ENCODE data around the gene RTL9.

RTL9 gene

GRCh38 chrX:110358548-110358947, at the start of gene RTL9:
RTL9 (plus strand) TSS chrX:110358848; CDS start chrX:110450618, 91,770 bp downstream.
- DNase-seq (ENCODE audit: low spot score) = no peak
- H3K27me3 Mint-ChIP-seq (ENCODE audit: low read depth) = no peaks in the 10 kb centered on the region
- no peaks in the 10 kb centered on the region for H3K36me3 Mint-ChIP-seq (ENCODE audit: low read depth)
- H3K27ac Mint-ChIP-seq = no peak within 1 kb of the TSS
- no peak within 1 kb of the TSS for H3K4me3 Mint-ChIP-seq
- H3K9me3 Mint-ChIP-seq = no peaks in the 10 kb centered on the region
- no peaks in the 10 kb centered on the region for H3K4me1 Mint-ChIP-seq (ENCODE audit: low read depth)

GRCh38 chrX:110310000-110310790, 48.5 kb upstream of the RTL9 start:
- H3K4me1 Mint-ChIP-seq (ENCODE audit: low read depth) = peaks cover 26% of the 10 kb centered on the region
- no peak for DNase-seq (ENCODE audit: low spot score)
- no peaks in the 10 kb centered on the region for H3K9me3 Mint-ChIP-seq
- H3K27me3 Mint-ChIP-seq (ENCODE audit: low read depth) = no peaks in the 10 kb centered on the region
- H3K4me3 Mint-ChIP-seq = no peak overlapping the region
- peaks cover 2% of the 10 kb centered on the region for H3K36me3 Mint-ChIP-seq (ENCODE audit: low read depth)
- no peak overlapping the region for H3K27ac Mint-ChIP-seq

- Mint-ChIP-seq H3K4me1 (ENCODE audit: low read depth) (peaks cover 27% of the 10 kb centered on the region), H3K27me3 (ENCODE audit: low read depth) (no peaks in the 10 kb centered on the region), H3K27ac (no peak overlapping the region), H3K4me3 (peak overlapping the region; percentile 56), H3K9me3 (no peaks in the 10 kb centered on the region), H3K36me3 (ENCODE audit: low read depth) (peaks cover 2% of the 10 kb centered on the region)
- DNase-seq (ENCODE audit: low spot score) = peak; percentile 37
These were observed 47.8 kb upstream of the RTL9 start for GRCh38 chrX:110310896-110311295.

- Mint-ChIP-seq H3K4me1 (ENCODE audit: low read depth) (peaks cover 28% of the 10 kb centered on the region), H3K27me3 (ENCODE audit: low read depth) (no peaks in the 10 kb centered on the region), H3K36me3 (ENCODE audit: low read depth) (peaks cover 2% of the 10 kb centered on the region), H3K4me3 (peak overlapping the region; percentile 56), H3K27ac (no peak overlapping the region), H3K9me3 (no peaks in the 10 kb centered on the region)
- no peak for DNase-seq (ENCODE audit: low spot score)
These were observed 47.0 kb upstream of the RTL9 start for GRCh38 chrX:110311437-110312230.

GRCh38 chrX:110315551-110315950, 43.1 kb upstream of the RTL9 start:
- H3K4me1 Mint-ChIP-seq (ENCODE audit: low read depth) = peaks cover 25% of the 10 kb centered on the region
- no peak overlapping the region for H3K27ac Mint-ChIP-seq
- no peaks in the 10 kb centered on the region for H3K9me3 Mint-ChIP-seq
- peaks cover 3% of the 10 kb centered on the region for H3K27me3 Mint-ChIP-seq (ENCODE audit: low read depth)
- no peaks in the 10 kb centered on the region for H3K36me3 Mint-ChIP-seq (ENCODE audit: low read depth)
- peak overlapping the region; percentile 88 for H3K4me3 Mint-ChIP-seq
- DNase-seq (ENCODE audit: low spot score) = no peak

- H3K4me1 Mint-ChIP-seq (ENCODE audit: low read depth) = peaks cover 17% of the 10 kb centered on the region
- peak overlapping the region; percentile 88 for H3K4me3 Mint-ChIP-seq
- no peak for DNase-seq (ENCODE audit: low spot score)
- peak overlapping the region; percentile 85 for H3K27ac Mint-ChIP-seq
- no peaks in the 10 kb centered on the region for H3K9me3 Mint-ChIP-seq
- H3K27me3 Mint-ChIP-seq (ENCODE audit: low read depth) = peaks cover 3% of the 10 kb centered on the region
- H3K36me3 Mint-ChIP-seq (ENCODE audit: low read depth) = no peaks in the 10 kb centered on the region
These were observed 42.1 kb upstream of the RTL9 start for GRCh38 chrX:110316351-110317060.

GRCh38 chrX:110317061-110317819, 41.4 kb upstream of the RTL9 start:
- Mint-ChIP-seq H3K27ac (peak overlapping the region; percentile 85), H3K36me3 (ENCODE audit: low read depth) (no peaks in the 10 kb centered on the region), H3K27me3 (ENCODE audit: low read depth) (peaks cover 3% of the 10 kb centered on the region), H3K4me3 (peak overlapping the region; percentile 88), H3K4me1 (ENCODE audit: low read depth) (peaks cover 11% of the 10 kb centered on the region), H3K9me3 (no peaks in the 10 kb centered on the region)
- DNase-seq (ENCODE audit: low spot score) = peak; percentile 30

- no peaks in the 10 kb centered on the region for H3K9me3 Mint-ChIP-seq
- no peaks in the 10 kb centered on the region for H3K36me3 Mint-ChIP-seq (ENCODE audit: low read depth)
- H3K4me1 Mint-ChIP-seq (ENCODE audit: low read depth) = peaks cover 9% of the 10 kb centered on the region
- peak; percentile 78 for DNase-seq (ENCODE audit: low spot score)
- H3K27ac Mint-ChIP-seq = peak within 1 kb of the TSS; percentile 89
- peaks cover 3% of the 10 kb centered on the region for H3K27me3 Mint-ChIP-seq (ENCODE audit: low read depth)
- H3K4me3 Mint-ChIP-seq = peak within 1 kb of the TSS; percentile 88
These were observed 40.6 kb upstream of the RTL9 start, which contains the start of gene AMMECR1 for GRCh38 chrX:110317820-110318663. AMMECR1 (minus strand) TSS chrX:110318085; CDS start chrX:110318071, 14 bp downstream.

- Mint-ChIP-seq H3K4me1 (ENCODE audit: low read depth) (peaks cover 9% of the 10 kb centered on the region), H3K36me3 (ENCODE audit: low read depth) (no peaks in the 10 kb centered on the region), H3K4me3 (peak overlapping the region; percentile 88), H3K9me3 (no peaks in the 10 kb centered on the region), H3K27ac (peak overlapping the region; percentile 89), H3K27me3 (ENCODE audit: low read depth) (peaks cover 9% of the 10 kb centered on the region)
- DNase-seq (ENCODE audit: low spot score) = no peak
These were observed 40.0 kb upstream of the RTL9 start for GRCh38 chrX:110318664-110318968.

- no peak for DNase-seq (ENCODE audit: low spot score)
- Mint-ChIP-seq H3K36me3 (ENCODE audit: low read depth) (no peaks in the 10 kb centered on the region), H3K4me3 (no peak overlapping the region), H3K4me1 (ENCODE audit: low read depth) (peaks cover 6% of the 10 kb centered on the region), H3K9me3 (peaks cover 3% of the 10 kb centered on the region), H3K27ac (no peak overlapping the region), H3K27me3 (ENCODE audit: low read depth) (peaks cover 12% of the 10 kb centered on the region)
These were observed 38.2 kb upstream of the RTL9 start for GRCh38 chrX:110320381-110320987.

- Mint-ChIP-seq H3K4me1 (ENCODE audit: low read depth) (peaks cover 5% of the 10 kb centered on the region), H3K27me3 (ENCODE audit: low read depth) (peaks cover 12% of the 10 kb centered on the region), H3K27ac (no peak overlapping the region), H3K9me3 (peaks cover 5% of the 10 kb centered on the region), H3K36me3 (ENCODE audit: low read depth) (no peaks in the 10 kb centered on the region), H3K4me3 (no peak overlapping the region)
- no peak for DNase-seq (ENCODE audit: low spot score)
These were observed 37.6 kb upstream of the RTL9 start for GRCh38 chrX:110321081-110321480.

- Mint-ChIP-seq H3K4me3 (no peak overlapping the region), H3K27ac (no peak overlapping the region), H3K27me3 (ENCODE audit: low read depth) (peaks cover 12% of the 10 kb centered on the region), H3K36me3 (ENCODE audit: low read depth) (no peaks in the 10 kb centered on the region), H3K4me1 (ENCODE audit: low read depth) (peaks cover 5% of the 10 kb centered on the region), H3K9me3 (peaks cover 5% of the 10 kb centered on the region)
- DNase-seq (ENCODE audit: low spot score) = no peak
These were observed 37.0 kb upstream of the RTL9 start for GRCh38 chrX:110321670-110322069.

All from T-helper 2 cell treated with Interferon-gamma antibody and Interleukin-4, amounts not matched to agents 5 μg/mL and 100 μg/mL, for 36 hours (primary cell).